Amniotic stem cell (primary cell): Measurements from ENCODE around the gene DMPK.
A peak's percentile ranks its signal among the peaks of the same experiment; 100 is the strongest.

ENCODE experiments used
- DNase-seq: peaks from one replicate; lab custom pipeline; 2025; lab: John Stamatoyannopoulos, UW

DMPK gene, protein sequence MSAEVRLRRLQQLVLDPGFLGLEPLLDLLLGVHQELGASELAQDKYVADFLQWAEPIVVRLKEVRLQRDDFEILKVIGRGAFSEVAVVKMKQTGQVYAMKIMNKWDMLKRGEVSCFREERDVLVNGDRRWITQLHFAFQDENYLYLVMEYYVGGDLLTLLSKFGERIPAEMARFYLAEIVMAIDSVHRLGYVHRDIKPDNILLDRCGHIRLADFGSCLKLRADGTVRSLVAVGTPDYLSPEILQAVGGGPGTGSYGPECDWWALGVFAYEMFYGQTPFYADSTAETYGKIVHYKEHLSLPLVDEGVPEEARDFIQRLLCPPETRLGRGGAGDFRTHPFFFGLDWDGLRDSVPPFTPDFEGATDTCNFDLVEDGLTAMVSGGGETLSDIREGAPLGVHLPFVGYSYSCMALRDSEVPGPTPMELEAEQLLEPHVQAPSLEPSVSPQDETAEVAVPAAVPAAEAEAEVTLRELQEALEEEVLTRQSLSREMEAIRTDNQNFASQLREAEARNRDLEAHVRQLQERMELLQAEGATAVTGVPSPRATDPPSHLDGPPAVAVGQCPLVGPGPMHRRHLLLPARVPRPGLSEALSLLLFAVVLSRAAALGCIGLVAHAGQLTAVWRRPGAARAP

DNA sequence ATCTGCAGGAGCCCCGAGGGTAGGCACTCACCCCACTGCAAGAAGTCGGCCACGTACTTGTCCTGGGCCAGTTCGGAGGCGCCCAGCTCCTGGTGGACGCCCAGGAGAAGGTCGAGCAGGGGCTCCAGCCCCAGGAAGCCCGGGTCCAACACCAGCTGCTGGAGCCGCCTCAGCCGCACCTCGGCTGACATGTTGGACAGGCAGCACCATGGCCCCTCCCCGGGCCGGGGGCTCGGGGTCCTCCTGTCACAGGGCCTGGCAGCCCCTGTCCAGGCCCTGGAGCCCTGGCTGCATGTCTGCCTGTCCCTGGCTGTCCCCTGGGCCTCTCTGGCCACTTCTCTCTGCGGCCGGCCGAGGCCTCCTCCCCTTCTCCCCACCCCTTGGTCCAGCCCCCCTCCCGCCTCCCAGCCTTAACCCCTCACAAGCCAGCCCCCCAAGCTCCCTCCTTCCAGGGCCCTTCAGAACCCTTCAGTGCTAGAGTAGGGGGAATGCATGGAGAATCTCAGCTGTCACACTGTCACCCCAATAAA is at the start of gene DMPK:
Gene DMPK (minus strand): TSS at position 329 of the 530 bp plus-strand sequence. CDS start 138 bp downstream, at position 191.
- no peak for DNase-seq

DNA sequence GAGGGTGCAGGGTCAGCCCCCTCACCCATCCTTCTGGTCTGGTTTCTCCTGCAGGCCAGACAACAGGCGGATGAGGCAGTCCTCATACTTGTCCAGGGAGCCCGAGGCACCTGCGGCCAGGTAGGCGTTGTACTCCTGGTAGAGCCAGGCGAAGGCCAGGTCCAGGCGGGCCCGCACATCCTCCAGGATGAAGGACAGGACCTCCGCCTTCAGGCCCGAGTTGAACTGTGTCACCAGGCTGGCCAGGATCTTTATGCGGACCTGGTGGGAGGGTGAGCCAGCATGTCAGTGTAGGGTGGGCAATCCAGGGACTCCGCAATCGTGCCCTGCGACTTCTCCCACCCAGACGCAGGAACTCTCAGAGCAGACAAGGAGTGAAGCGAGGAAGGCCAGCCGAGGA is 46.7 kb upstream of the DMPK start:
- no peak for DNase-seq

DNA sequence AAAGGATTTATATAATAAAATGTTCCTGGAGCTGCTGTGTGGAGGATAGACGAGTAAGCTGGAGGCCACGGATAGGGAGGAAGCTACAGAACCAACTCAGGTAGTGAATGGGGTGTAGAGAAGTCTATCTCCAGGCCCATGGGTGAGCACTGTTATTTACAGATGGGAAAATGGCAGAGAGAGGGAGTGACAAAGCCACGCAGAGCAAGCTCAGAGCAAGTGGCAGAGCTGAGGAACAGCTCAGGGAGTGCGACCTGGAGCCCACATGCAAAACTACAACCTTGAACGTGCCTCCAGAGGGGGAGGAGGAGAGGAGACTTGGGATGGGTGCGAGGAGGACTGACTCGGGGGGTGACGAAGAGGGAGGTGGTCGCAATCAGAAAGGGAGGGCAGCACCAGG is 46.2 kb upstream of the DMPK start:
- DNase-seq = no peak

DNA sequence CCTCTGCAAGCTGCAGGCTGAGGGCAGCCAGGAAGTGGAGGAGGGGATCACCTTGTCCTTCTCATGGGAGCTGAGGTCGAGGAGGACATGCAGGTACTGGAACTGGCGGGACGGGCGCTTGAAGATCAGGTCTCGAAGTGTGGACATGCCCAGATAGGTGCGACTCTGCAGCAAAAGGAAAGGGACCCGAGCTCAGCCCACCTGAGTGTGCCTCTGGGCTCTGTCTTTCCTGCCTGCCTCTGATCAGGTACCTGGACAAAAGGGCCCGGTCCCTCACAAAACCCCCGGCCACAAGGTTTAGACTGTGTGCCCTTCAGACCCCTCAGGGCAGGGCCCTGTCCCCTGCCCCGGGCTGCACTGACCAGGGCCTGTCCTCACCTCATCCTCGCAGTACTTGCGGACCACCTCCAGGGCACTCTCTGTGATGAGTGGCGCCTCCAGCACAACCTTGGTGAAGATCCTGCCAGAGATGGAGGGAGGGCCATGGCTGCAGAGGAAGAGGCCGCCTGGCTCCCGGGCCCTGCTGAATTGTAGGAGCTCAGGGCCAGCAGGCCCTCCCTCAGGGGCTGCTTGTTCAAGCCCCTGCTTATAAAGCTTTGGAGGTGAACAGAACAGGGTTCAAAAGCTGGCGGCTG is 45.3 kb upstream of the DMPK start:
- no peak for DNase-seq

DNA sequence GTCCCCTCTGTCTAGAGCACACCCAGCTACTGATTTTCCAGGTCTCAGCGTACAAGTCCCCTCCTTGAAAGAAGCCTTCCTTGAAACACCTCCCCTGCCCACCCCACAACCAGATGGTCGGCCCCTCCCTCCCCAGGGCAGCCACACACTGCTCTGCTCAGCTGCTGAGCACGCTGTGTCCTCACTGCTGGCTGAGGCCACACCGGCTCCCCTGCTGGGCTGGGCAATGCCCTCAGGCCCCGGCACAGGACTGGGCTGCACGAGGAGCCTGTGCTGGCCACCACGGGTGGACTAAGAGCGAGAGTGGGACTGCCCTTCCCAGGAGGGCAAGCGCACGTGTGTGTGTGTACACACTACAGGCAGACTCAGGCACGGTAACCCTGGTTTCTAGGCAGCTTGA is 44.6 kb upstream of the DMPK start:
- DNase-seq = no peak

DNA sequence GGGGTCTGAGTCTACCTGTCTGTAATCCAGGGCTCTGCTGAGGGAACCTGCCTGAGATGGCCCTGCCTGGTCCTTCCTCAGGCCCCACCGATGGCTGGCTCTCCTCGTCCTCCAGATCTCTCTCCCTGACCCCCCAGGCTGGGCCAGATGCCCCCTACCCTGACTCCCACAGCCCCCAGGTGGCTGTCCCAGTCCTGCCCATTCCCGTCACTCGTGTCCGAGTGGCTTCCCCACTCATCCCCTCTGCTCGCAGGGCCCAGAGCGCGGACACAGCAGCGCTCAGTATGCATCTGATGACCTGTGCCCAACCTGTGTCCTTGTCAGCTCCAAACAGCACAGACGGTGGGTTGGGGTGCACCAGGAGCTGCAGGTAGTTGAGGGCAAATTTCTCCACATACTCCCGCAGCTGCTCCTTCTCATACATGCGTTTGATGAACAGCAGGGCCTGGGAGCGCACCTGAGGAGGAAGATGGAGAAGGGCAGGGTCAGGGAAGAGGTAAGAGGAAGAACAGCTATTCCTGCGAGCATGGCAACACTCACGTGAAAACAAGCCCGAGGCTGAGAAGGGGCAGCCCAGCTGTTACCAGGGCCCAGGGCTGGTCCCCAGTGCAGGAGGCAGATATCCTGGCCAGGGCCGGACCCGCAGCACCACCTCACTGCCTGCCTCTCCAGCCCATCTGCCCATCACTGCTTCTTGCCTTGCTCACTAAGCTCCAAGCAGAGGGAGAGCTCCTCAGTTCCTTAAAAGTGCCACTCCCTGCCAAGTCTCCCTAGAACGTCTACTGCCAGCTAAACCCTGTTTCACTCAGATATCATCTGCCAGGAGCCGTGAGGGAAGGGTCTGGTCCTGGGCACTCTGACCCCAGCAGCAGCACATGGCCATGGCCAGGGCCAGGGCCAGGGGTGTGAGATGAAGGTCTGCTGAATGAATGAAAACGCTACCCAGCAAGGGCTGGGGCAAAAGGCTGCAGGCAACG is 43.9 kb upstream of the DMPK start:
- DNase-seq = no peak

DNA sequence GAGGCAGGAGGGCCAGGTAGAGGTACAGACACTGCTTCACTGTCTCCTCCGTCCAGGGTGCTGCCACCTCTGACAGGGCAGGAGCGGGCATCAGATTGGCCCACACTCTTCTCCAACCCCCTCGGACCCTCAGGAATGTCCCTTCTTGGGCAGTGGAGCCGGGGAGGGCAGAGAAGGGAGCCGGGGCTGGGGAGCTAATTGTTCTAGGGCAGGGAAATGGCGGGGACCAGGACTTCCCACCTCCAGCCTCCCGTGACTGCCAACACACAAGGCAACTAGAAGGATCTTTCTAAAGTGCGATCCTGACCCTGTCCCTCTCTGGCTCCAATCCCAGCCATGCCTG is 42.9 kb upstream of the DMPK start:
- DNase-seq = no peak

DNA sequence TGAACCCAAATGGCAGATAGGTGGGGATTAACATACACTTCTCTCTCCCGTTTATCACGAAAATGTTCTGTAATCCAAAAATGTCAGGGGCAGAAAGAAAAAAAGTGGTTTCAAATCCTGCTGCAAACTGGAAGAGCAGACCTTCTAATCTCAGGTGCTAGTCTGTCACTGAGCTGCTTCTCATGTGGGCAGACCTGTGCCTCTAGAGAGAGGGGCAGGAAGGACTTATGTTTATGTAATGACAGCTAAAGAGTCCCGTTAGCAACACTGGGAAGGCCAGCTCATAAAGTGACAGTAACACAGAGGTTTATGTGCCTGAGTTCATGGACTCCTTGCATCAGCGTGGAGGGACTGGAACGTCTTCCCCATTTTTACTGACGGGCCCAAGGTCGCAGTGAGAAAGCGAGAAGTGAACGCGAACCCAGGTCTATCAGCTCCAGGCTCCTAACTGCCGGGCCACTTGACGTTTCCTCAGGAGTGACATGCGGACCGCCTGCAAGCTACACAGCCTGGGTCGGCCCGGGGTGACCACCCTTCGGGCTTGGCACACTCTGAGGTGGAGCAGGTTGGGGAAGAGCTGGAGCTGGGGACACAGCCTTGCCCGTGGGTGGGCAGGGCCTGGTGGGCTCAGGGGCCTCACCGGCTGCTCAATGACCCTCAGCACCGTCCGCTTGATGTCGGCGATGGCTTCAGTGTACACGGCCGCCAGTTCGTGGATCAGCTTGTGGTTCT is 42.4 kb upstream of the DMPK start:
- no peak for DNase-seq

DNA sequence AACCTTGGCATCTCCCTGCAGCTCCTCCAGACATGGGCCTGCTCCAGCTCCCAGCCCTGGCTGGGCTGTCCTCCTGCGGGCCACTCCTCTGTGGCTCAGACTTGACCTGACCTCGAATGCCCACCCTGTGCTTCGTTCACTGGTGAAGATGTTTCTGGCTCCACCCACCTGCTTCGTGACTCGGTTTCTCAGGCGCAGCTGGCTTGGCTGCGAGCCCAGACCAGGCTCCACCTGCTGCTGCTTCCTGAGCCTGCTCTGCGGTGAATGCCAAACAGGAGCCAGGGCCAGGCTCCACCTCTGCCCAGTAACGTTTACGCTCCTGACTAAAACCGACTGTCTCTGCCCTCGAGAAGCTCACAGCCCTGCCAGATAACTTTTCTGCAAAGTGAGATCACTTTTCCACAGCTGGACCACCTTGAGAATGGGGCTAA is 41.8 kb upstream of the DMPK start:
- no peak for DNase-seq

DNA sequence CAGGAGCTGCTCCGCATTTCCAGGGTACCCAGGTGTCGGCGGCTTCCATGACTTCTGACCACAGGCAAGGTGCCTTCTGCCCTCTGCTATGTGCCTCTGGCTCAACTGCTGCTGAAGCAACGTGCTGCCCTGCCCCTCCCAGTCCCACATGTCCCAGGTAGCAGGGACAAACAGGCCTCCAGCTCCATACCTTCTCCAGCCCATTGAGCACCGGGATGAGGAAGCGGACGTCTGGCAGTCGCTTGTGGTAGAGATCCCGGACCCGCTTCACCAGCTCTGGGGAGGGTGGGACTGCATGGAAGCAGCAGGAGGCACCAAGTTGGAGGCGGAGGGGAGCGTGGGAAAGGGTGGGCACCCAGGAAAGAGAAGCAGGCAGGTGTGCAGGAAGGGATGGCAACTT is 40.9 kb upstream of the DMPK start:
- no peak for DNase-seq

DNA sequence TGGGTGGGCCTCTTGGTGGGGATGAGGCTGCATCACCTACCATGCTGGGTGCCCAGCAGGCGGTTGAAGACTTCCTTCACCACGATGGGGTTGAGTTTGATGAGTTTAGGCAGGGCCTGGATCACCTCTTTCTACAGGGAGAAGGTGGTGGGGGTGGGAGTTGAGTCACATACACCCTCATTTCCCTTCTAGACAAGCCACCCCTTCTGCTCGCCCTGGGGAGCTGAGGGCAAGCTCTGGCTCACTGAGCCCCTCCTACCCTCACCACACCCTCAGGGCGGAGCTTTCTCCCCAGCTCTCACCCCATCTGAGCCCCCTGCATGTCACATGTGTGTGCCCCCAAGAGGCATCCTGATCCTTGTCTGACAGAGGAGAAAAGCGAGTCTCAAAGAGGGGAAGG is 40.4 kb upstream of the DMPK start:
- DNase-seq = no peak

DNA sequence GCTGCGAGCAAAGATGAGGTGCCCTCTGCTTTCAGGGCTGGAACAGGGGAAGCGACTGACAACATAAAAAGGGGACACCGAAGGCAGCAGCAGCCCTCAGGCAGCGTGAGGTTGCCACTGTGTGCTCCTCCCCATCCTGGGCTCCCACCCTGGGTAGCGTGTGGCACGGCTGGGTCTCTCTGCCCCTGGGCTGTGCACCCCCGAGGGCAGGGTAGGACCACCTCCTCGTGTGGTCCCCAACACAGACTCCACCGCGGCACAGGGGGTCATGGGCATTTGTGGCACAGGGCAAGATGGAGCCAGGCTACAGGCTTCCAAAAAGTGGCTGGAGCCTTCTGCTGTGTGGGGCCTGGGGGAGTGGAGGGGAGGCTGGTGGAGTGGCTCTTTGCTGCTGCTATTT is 39.3 kb upstream of the DMPK start:
- DNase-seq = no peak

DNA sequence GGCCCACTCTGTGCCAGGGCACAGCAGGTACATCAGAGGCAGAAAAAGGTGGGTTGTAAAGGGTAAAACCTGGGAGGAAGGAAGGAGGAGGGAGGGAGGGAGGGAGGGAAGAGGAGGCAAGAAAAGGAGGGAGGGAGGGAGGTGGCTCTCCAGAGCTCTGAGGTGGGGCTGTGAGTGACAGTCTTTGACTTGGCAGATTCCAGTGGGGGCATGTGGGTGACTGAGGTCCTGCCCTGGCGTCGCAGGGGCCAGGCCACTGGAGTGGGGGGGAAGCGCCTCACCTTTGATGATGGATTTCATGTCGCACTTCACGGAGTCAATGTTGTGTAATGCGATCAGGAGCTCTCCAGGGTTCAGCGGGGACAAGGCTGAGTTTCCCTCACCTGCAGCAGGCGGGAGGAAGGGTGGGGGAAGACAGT is 38.8 kb upstream of the DMPK start:
- no peak for DNase-seq

DNA sequence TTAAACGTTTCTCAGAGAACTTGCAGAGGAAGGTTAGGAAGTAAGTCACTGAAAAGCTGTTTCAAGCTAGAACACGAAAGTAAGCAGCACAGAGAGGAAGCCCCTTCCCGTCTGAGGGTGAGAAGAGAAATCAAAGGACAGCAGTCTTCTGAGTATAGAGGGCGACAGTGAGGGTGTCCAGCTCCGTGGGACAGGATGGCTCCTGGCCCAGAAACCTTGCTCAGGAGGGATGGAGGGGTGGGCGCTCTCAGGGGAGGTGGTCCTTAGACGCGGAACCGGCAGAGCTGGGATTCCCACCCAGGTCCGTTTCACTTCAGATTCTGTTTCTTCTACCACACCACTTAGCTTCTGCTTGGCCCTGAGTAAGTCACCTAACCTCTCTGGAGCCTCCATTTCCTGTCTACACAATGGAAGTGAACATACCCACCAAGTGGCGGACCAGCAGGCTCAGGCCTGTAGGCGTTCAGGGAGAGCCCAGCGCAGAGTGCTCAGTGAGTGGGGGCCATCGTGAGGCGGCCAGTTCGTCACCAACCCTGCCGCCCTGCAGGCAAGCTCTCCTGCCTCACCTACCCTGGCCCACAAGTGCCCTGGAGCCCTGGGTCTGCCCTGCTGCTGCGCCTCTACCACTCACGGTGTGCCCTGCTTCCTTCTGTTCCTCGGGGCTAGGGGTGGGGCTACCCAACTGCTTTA is 38.3 kb upstream of the DMPK start:
- no peak for DNase-seq

DNA sequence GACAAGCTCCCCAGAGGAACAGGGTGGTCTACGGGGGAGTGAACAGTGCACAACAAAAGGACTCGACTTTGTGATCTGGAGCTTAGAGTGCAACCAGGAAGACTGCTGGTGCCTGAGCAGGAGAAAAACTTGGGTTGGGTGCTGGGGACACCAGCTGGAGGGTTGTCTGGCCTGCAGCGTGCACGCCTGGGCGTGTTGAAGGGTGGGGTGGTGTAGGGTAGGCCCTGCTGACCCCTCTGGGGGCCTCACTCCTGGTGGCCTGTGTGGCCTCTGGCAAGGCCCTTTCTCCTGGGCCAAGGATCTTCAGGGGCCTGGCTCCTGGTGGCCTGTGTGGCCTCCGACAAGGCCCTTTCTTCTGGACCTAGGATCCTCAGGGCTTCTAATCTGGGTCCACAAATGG is 37.5 kb upstream of the DMPK start:
- DNase-seq = no peak

DNA sequence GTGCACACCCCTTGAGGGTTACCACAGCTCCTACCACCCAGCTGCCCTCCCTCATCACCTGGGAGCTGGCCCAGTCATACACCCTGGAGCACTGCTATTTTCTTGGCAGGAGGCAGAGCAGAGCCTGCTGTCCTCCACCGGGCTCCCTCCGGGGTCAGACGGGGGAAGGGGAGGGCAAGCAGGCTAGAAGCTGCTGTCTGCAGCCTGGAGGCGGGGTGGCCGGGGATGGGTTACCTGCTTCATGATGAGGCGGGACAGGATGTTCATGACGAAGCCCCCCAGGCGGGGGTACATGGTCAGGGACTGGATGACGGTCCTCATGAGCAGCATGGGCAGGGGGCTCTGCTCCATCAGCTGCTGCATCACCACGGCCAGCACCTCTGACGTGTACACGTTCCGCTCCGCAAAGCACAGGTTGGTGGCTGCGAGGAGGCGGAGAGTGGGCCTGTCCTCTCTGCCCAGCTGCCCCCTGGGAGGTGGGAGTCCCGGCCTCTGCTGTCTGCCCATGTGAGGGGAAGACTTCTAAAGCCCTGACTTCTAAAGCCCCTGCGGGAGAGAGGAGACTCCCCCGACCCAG is 35.5 kb upstream of the DMPK start:
- no peak for DNase-seq

DNA sequence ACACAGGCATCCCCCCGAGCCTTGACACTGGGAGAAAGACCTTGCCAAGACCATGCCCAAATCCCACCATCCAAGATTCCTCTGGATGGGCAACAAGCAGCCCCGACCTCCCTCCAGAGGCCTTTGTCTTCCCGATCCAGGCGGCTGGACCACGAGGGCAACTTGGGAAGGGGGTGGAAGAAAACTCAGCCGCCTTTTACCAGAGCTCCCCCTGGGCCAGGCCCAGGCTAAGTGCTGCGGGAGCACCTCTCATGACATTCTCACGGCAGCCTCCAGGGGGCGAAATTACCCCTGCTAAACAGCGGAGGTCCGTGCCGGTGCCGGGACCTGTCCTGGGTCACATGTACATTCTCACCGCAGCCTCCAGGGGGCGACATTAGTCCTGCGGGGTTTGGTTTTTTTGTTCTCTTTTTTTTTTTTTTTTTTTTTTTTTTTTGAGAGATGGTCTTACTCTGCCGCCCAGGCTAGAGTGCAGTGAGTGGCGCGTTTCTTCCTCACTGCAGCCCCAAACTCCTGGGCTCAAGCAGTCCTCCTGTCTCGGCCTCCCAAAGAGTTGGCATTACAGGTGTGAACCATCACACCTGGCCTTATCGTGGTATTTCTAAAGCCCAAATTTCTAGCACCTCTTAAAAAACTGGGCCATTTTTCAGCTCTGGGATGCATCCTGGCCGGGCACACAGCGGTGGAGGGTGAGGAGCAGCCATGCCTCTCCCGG is 34.9 kb upstream of the DMPK start:
- peak; percentile 83 for DNase-seq

DNA sequence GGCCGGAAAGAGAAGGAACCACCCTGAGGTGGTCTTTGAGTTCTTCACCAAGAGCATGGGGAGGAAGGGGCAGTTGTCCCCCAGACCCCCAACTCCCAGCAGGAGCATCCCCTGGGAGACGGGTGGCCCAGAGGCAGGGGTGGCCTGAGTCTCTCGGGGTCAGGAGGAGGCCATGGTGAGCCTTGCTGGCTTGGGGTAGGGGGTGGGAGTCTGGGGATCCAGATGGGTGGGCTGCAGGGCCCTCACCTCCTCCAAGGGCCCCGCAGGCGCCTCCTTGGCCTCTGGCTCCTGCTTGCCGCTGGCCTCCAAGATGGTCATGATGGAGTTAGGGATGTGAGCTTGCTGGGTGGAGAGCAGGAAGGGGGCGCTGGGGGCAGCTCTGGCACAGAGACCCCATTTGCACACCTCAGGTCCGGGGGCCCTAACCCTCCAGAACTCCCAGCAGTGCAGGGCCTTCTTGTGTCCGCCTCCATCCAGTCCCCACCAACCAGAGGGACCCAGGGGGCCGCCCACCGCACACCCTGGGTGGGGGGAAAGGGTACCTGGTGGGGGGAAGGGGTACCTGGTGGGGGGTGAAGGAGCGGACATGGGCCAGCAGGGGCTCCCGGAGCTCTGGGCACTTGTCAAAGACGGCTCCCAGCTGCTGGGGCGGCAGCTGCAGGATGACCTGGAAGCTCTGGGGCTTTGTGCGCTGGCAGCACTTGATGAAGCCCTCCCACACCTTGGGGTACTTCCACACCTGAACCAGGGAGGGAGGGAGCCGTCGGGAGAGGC is 34.1 kb upstream of the DMPK start:
- no peak for DNase-seq
